ENCODE data around the gene TSPAN13.

Gene TSPAN13

GRCh38 chr7:16753102-16753931 lies at the start of gene TSPAN13:
TSS of gene TSPAN13 (plus strand) at chr7:16753755. CDS start at chr7:16753968, 213 bp downstream.
- no peak for DNase-seq (ENCODE audit: low read depth in 2 of 2)

- DNase-seq (ENCODE audit: low read depth in 2 of 2) = no peak
These were observed 45.0 kb upstream of the TSPAN13 start for GRCh38 chr7:16708511-16708910.

- no peak for DNase-seq (ENCODE audit: low read depth in 2 of 2)
These were observed 44.6 kb upstream of the TSPAN13 start for GRCh38 chr7:16708980-16709379.

- no peak for DNase-seq (ENCODE audit: low read depth in 2 of 2)
These were observed 42.9 kb upstream of the TSPAN13 start for GRCh38 chr7:16710651-16711050.

- DNase-seq (ENCODE audit: low read depth in 2 of 2) = no peak
These were observed 41.8 kb upstream of the TSPAN13 start for GRCh38 chr7:16711730-16712129.

- no peak for DNase-seq (ENCODE audit: low read depth in 2 of 2)
These were observed 40.6 kb upstream of the TSPAN13 start for GRCh38 chr7:16712916-16713315.

- DNase-seq (ENCODE audit: low read depth in 2 of 2) = no peak
These were observed 37.6 kb upstream of the TSPAN13 start for GRCh38 chr7:16715928-16716327.

GRCh38 chr7:16718111-16718656 lies 35.4 kb upstream of the TSPAN13 start:
- no peak for DNase-seq (ENCODE audit: low read depth in 2 of 2)

- no peak for DNase-seq (ENCODE audit: low read depth in 2 of 2)
These were observed 33.9 kb upstream of the TSPAN13 start for GRCh38 chr7:16719699-16720098.

GRCh38 chr7:16721541-16721940 lies 32.0 kb upstream of the TSPAN13 start:
- no peak for DNase-seq (ENCODE audit: low read depth in 2 of 2)

GRCh38 chr7:16724344-16724743 lies 29.2 kb upstream of the TSPAN13 start:
- DNase-seq (ENCODE audit: low read depth in 2 of 2) = no peak

- DNase-seq (ENCODE audit: low read depth in 2 of 2) = no peak
These were observed 27.4 kb upstream of the TSPAN13 start for GRCh38 chr7:16726189-16726588.

GRCh38 chr7:16727736-16728135 lies 25.8 kb upstream of the TSPAN13 start:
- DNase-seq (ENCODE audit: low read depth in 2 of 2) = no peak

- no peak for DNase-seq (ENCODE audit: low read depth in 2 of 2)
These were observed 24.7 kb upstream of the TSPAN13 start for GRCh38 chr7:16728811-16729210.

GRCh38 chr7:16729541-16729940 lies 24.0 kb upstream of the TSPAN13 start:
- no peak for DNase-seq (ENCODE audit: low read depth in 2 of 2)

GRCh38 chr7:16730937-16731336 lies 22.6 kb upstream of the TSPAN13 start:
- DNase-seq (ENCODE audit: low read depth in 2 of 2) = no peak

GRCh38 chr7:16732828-16733227 lies 20.7 kb upstream of the TSPAN13 start:
- DNase-seq (ENCODE audit: low read depth in 2 of 2) = no peak

GRCh38 chr7:16734148-16734726 lies 19.3 kb upstream of the TSPAN13 start:
- no peak for DNase-seq (ENCODE audit: low read depth in 2 of 2)

GRCh38 chr7:16735020-16735419 lies 18.5 kb upstream of the TSPAN13 start:
- no peak for DNase-seq (ENCODE audit: low read depth in 2 of 2)

GRCh38 chr7:16738011-16738688 lies 15.4 kb upstream of the TSPAN13 start:
- DNase-seq (ENCODE audit: low read depth in 2 of 2) = no peak

GRCh38 chr7:16739863-16740622 lies 13.5 kb upstream of the TSPAN13 start:
- no peak for DNase-seq (ENCODE audit: low read depth in 2 of 2)

GRCh38 chr7:16740623-16740953 lies 13.0 kb upstream of the TSPAN13 start:
- no peak for DNase-seq (ENCODE audit: low read depth in 2 of 2)

Measured in stimulated activated CD4-positive, alpha-beta T cell treated with anti-CD3 and anti-CD28 coated beads, Interleukin-1b, Interleukin-23, amount 100 ng/mL, for 1 hour (primary cell).